Measurements from ENCODE around the gene KRT83.

DNA sequence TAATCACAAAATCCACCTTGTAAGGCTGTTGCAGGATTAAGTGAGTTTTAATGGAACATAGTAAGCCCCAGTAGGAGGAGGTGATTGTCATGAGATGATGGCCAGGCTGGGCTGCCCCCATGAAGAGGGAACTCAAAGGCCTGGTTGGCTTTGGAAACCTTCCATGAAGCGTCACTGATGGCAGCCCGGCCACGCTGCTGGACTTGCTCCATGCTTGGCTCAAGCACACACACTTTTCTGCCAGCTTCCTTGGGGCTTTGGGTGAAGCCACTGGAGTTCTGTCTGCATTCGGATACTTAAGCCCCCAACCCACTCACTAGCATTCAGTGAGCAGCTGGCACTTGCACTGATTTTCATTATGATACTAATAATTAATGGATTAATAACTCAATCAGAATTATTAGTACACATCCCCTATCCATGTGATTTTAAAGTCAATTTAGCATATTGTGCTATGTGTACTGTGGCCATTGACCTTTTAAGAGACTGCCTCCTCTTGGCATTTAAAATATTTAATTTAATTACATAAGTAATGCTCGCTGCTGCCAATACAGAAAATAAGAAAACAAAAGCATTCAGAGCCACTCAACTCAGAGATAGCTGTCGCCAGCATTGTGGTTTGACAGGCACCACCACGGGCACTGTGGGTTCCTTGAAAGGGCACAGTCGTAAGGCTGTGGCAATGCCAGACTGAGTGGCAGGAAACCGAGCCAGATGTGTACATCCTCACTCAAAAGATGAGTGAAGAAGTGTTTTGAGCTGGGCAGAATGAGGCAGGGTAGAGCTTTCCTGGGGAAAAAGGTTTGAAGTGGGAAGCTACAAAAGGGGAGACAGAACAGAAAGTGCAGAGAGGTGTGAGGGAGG lies 30.2 kb upstream of the KRT83 start:
- TF ChIP-seq POLR2AphosphoS5 (IDR thresholded peaks at IDR 0.05; ENCODE audit: low read depth, low read length) (no peak), TAF1 (IDR thresholded peaks at IDR 0.05; ENCODE audit: borderline replicate concordance, insufficient read depth, low read length) (no peak), SIN3A (IDR thresholded peaks at IDR 0.05; ENCODE audit: borderline replicate concordance, insufficient read depth, low read length) (no peak)

Data from PFSK-1 (cell line).